ENCODE results near the gene PROX1. TPM values are rescaled to one million over a fixed set of nuclear protein-coding genes. Genes with fewer than 3 reads are reported as not detected.

Gene PROX1
- total RNA-seq, 1 experiment from 2014 or later, result 3.8 TPM

GRCh38 chr1:213982289-213982671, 5.5 kb upstream of the PROX1 start:
- POLR2A ChIA-PET, result no interaction called here
- H3K4me3 Mint-ChIP-seq, result peak overlapping the region; percentile 80
- DNase-seq (ENCODE audit: low spot score), result no peak
- no peak overlapping the region for H3K27ac Mint-ChIP-seq
- no peaks in the 10 kb centered on the region for H3K9me3 Mint-ChIP-seq
- ATAC-seq, result no peak
- CTCF ChIA-PET, result interaction anchor here (0.6 to 1.1 kb wide), 3 partner anchors 50 to 141 kb away, joined by 4 to 5 read pairs (median 5); no protein-coding TSS in a partner anchor
- H3K36me3 Mint-ChIP-seq, result no peaks in the 10 kb centered on the region
- H3K27me3 Mint-ChIP-seq (ENCODE audit: low read depth), result peaks cover 99% of the 10 kb centered on the region
- H3K4me1 Mint-ChIP-seq, result peaks cover 75% of the 10 kb centered on the region
- no peak for TF ChIP-seq CREM (CRISPR knock-in tag; IDR thresholded peaks at IDR 0.05)
- no peak for TF ChIP-seq ZNF416 (CRISPR knock-in tag; IDR thresholded peaks at IDR 0.05)
- TF ChIP-seq ZNF121 (CRISPR knock-in tag; IDR thresholded peaks at IDR 0.05), result no peak
- TF ChIP-seq ZNF423 (CRISPR knock-in tag; IDR thresholded peaks at IDR 0.05), result no peak
- TF ChIP-seq ZNF263 (CRISPR knock-in tag; IDR thresholded peaks at IDR 0.05; ENCODE audit: low read depth), result no peak
- no peak for TF ChIP-seq ETV6 (CRISPR knock-in tag; IDR thresholded peaks at IDR 0.05)
- no peak for TF ChIP-seq ARID4B (CRISPR knock-in tag; IDR thresholded peaks at IDR 0.05; ENCODE audit: borderline replicate concordance)
- TF ChIP-seq ZNF671 (CRISPR knock-in tag; IDR thresholded peaks at IDR 0.05), result no peak

- peak; percentile 77 for DNase-seq (ENCODE audit: low spot score)
- H3K27me3 Mint-ChIP-seq (ENCODE audit: low read depth), result peaks cover 99% of the 10 kb centered on the region
- ChIA-PET CTCF (interaction anchor here (0.6 to 1.1 kb wide), 3 partner anchors 51 to 140 kb away, joined by 4 to 5 read pairs (median 5); no protein-coding TSS in a partner anchor), POLR2A (no interaction called here)
- ATAC-seq, result peak; percentile 20
- no peaks in the 10 kb centered on the region for H3K36me3 Mint-ChIP-seq
- H3K4me1 Mint-ChIP-seq, result peaks cover 69% of the 10 kb centered on the region
- peak overlapping the region; percentile 80 for H3K4me3 Mint-ChIP-seq
- H3K27ac Mint-ChIP-seq, result no peak overlapping the region
- H3K9me3 Mint-ChIP-seq, result no peaks in the 10 kb centered on the region
- no peak for TF ChIP-seq PREB (CRISPR knock-in tag; IDR thresholded peaks at IDR 0.05; ENCODE audit: borderline replicate concordance)
- TF ChIP-seq ZNF138 (CRISPR knock-in tag; conservative IDR thresholded peaks at IDR 0.05), result 0 out of 2 replicates have a peak, but pooled peaks have one; percentile 37
- TF ChIP-seq ELF4 (CRISPR knock-in tag; IDR thresholded peaks at IDR 0.05; ENCODE audit: low read depth), result peak; percentile 26; the same call in 1 of the 2 replicates
- peak; percentile 76 for TF ChIP-seq MAX (CRISPR knock-in tag; IDR thresholded peaks at IDR 0.05)
- TF ChIP-seq CDX4 (CRISPR knock-in tag; IDR thresholded peaks at IDR 0.05; ENCODE audit: borderline replicate concordance), result no peak
- no peak for TF ChIP-seq STAT6 (CRISPR knock-in tag; conservative IDR thresholded peaks at IDR 0.05; ENCODE audit: low read depth)
- peak; percentile 68; the same call in 1 of the 2 replicates for TF ChIP-seq ZNF263 (CRISPR knock-in tag; IDR thresholded peaks at IDR 0.05; ENCODE audit: low read depth)
- TF ChIP-seq FOXJ3 (CRISPR knock-in tag; IDR thresholded peaks at IDR 0.05; ENCODE audit: borderline replicate concordance), result no peak
- no peak for TF ChIP-seq PRRX2 (CRISPR knock-in tag; IDR thresholded peaks at IDR 0.05)
- TF ChIP-seq ESRRA (CRISPR knock-in tag; IDR thresholded peaks at IDR 0.05; ENCODE audit: borderline replicate concordance), result peak; percentile 49; the same call in 1 of the 2 replicates
- TF ChIP-seq ZNF281 (CRISPR knock-in tag; IDR thresholded peaks at IDR 0.05), result peak; percentile 53; the same call in 1 of the 2 replicates
- 0 out of 2 replicates have a peak, but pooled peaks have one; percentile 33 for TF ChIP-seq TP53 (CRISPR knock-in tag; IDR thresholded peaks at IDR 0.05)
- peak; percentile 32; the same call in 1 of the 2 replicates for TF ChIP-seq TEAD1 (CRISPR knock-in tag; IDR thresholded peaks at IDR 0.05)
- TF ChIP-seq ZNF423 (CRISPR knock-in tag; IDR thresholded peaks at IDR 0.05), result peak; percentile 60; the same call in 1 of the 2 replicates
- TF ChIP-seq FOXK1 (CRISPR knock-in tag; IDR thresholded peaks at IDR 0.05), result peak; percentile 27; the same call in 1 of the 2 replicates
These were observed 4.9 kb upstream of the PROX1 start for GRCh38 chr1:213982672-213983492.

Measured in WTC11 (cell line).